HepG2 (cell line): ENCODE data around the gene PRDM7. TPM values are rescaled to one million over a fixed set of nuclear protein-coding genes. Genes with fewer than 3 reads are reported as not detected.

Experiments
- AHDC1 ChIP-seq: sonication (generic); formaldehyde crosslinking; IDR thresholded peaks from 2 replicates; pipeline ENCODE4 v1.5.1; 2020; ENCODE audit warnings: mild to moderate bottlenecking, missing genetic modification reagents, borderline replicate concordance
- ATAD3A ChIP-seq: sonication (generic); formaldehyde crosslinking; IDR thresholded peaks from 2 replicates; pipeline ENCODE4 v1.4.0; 2020; ENCODE audit warnings: missing genetic modification reagents
- ETV5 ChIP-seq: IDR thresholded peaks from 2 replicates; pipeline ENCODE4 v1.6.1; 2018; ENCODE audit warnings: missing biosample characterization, missing genetic modification reagents, inconsistent platforms, borderline replicate concordance
- FOXM1 ChIP-seq: sonication (generic); formaldehyde crosslinking; IDR thresholded peaks from 2 replicates; pipeline ENCODE4 v1.5.0; 2020; ENCODE audit warnings: missing genetic modification reagents
- FOXO4 ChIP-seq: sonication (generic); formaldehyde crosslinking; conservative IDR thresholded peaks from 2 replicates; pipeline ENCODE4 v1.8.1; 2023; ENCODE audit warnings: missing genetic modification reagents
- GZF1 ChIP-seq: sonication (generic); formaldehyde crosslinking; IDR thresholded peaks from 2 replicates; pipeline ENCODE4 v1.5.1; 2020; ENCODE audit warnings: mild to moderate bottlenecking, missing genetic modification reagents
- KAT8 ChIP-seq: IDR thresholded peaks from 2 replicates; pipeline ENCODE4 v1.6.1; 2016; ENCODE audit warnings: missing genetic modification reagents, missing compliant biosample characterization
- KLF9 ChIP-seq: IDR thresholded peaks from 2 replicates; pipeline ENCODE4 v1.6.1; 2016; ENCODE audit warnings: low read depth
- PITX1 ChIP-seq: sonication (generic); formaldehyde crosslinking; IDR thresholded peaks from 2 replicates; pipeline ENCODE4 v1.5.1; 2020; ENCODE audit warnings: mild to moderate bottlenecking, missing genetic modification reagents
- SIN3A ChIP-seq: IDR thresholded peaks from 2 replicates; pipeline ENCODE4 v1.6.1; 2011; ENCODE audit warnings: low read depth, mild to moderate bottlenecking, control low read depth, low read length, borderline replicate concordance
- SMAD1 ChIP-seq: sonication (generic); formaldehyde crosslinking; IDR thresholded peaks from 2 replicates; pipeline ENCODE4 v1.4.0; 2020; ENCODE audit warnings: missing genetic modification reagents, low read depth, mild to moderate bottlenecking, borderline replicate concordance
- SNAPC2 ChIP-seq: sonication (generic); formaldehyde crosslinking; IDR thresholded peaks from 2 replicates; pipeline ENCODE4 v1.8.1; 2022; ENCODE audit warnings: mild to moderate bottlenecking, missing genetic modification reagents
- SOX6 ChIP-seq, 2 experiments: fragments of 450-650 bp in 1 of 2; sonication (generic) in 1 of 2; formaldehyde crosslinking in 1 of 2; IDR thresholded peaks; 2 replicates each; pipeline versions ENCODE4 v1.4.0 to v1.6.1; 2017 to 2020; ENCODE audit warnings: antibody characterized with exemption in 1 of 2, mild to moderate bottlenecking in 1 of 2, missing genetic modification reagents in 1 of 2
- ZFP36L1 ChIP-seq: sonication (generic); formaldehyde crosslinking; IDR thresholded peaks from 2 replicates; pipeline ENCODE4 v1.8.0; 2022; ENCODE audit warnings: mild to moderate bottlenecking, missing genetic modification reagents, moderate library complexity
- ZFP37 ChIP-seq: sonication (generic); formaldehyde crosslinking; IDR thresholded peaks from 2 replicates; pipeline ENCODE4 v1.4.0; 2020; ENCODE audit warnings: missing genetic modification reagents, borderline replicate concordance
- ZNF101 ChIP-seq: sonication (generic); formaldehyde crosslinking; IDR thresholded peaks from 2 replicates; pipeline ENCODE4 v1.4.0; 2020; ENCODE audit warnings: mild to moderate bottlenecking, low read depth, missing genetic modification reagents, borderline replicate concordance
- ZNF496 ChIP-seq: sonication (generic); formaldehyde crosslinking; IDR thresholded peaks from 2 replicates; pipeline ENCODE4 v1.8.1; 2023; ENCODE audit warnings: mild to moderate bottlenecking, moderate library complexity, missing genetic modification reagents; ENCODE audit not compliant: insufficient replicate concordance
- ZNF574 ChIP-seq: sonication (generic); formaldehyde crosslinking; IDR thresholded peaks from 2 replicates; pipeline ENCODE4 v1.4.0; 2020; ENCODE audit warnings: missing genetic modification reagents
- ZNF598 ChIP-seq: sonication (generic); formaldehyde crosslinking; IDR thresholded peaks from 2 replicates; pipeline ENCODE4 v1.5.1; 2020; ENCODE audit warnings: mild to moderate bottlenecking, missing genetic modification reagents, borderline replicate concordance
- ZNF619 ChIP-seq: sonication (generic); formaldehyde crosslinking; IDR thresholded peaks from 2 replicates; pipeline ENCODE4 v1.4.0; 2020; ENCODE audit warnings: mild to moderate bottlenecking, missing genetic modification reagents
- ZNF792 ChIP-seq: IDR thresholded peaks from 2 replicates; pipeline ENCODE4 v1.6.1; 2016
- polyA plus RNA-seq, 8 experiments: library from polyadenylated mRNA; depleted of rRNA in 3 of 8; stranded (reverse) in 7 of 8; unstranded in 1 of 8; fragments of >200 nt; fragmentation: Illumina TruSeq in 4 of 8; extraction: Trizol in 4 of 8; gene quantifications; 2 replicates each; pipeline versions ENCODE4 v1.2.1 to v1.2.3, GENCODE V29; 2011 to 2016; ENCODE audit warnings: low read depth in 4 of 8, missing spikeins in 1 of 8, mixed read lengths in 1 of 8; ENCODE audit not compliant: insufficient read depth in 1 of 8
- total RNA-seq, 5 experiments: library from RNA; depleted of rRNA; stranded (reverse); fragments of >200 nt; fragmentation: Illumina TruSeq; extraction: Trizol; gene quantifications; 2 replicates each; pipeline ENCODE4 v1.2.3, GENCODE V29; 2016; ENCODE audit warnings: low read depth in 1 of 5

The PRDM7 gene
- total and polyA plus RNA-seq, 2 of the 13 experiments (the other 11 are each of a cell fraction or from before 2014, with no cell fraction given), result not detected

GRCh38 chr16:90020838-90021382 is 56.2 kb downstream of the PRDM7 start (continued):
- TF ChIP-seq ZFP36L1 (CRISPR knock-in tag) (peak; percentile 13; the same call in 1 of the 2 replicates), ZNF619 (CRISPR knock-in tag) (peak; percentile 73; the same call in 1 of the 2 replicates), GZF1 (CRISPR knock-in tag) (0 out of 2 replicates have a peak, but pooled peaks have one; percentile 47), KAT8 (peak; percentile 63), ZNF101 (CRISPR knock-in tag) (no peak), ZNF598 (CRISPR knock-in tag) (no peak), ZFP37 (CRISPR knock-in tag) (0 out of 2 replicates have a peak, but pooled peaks have one; percentile 54), ZNF792 (0 out of 2 replicates have a peak, but pooled peaks have one; percentile 33), SNAPC2 (CRISPR knock-in tag) (no peak), SOX6 (IDR thresholded peaks at IDR 0.05) (no peak), SOX6 (CRISPR knock-in tag; IDR thresholded peaks at IDR 0.05) (peak; percentile 44), FOXO4 (CRISPR knock-in tag) (no peak), SIN3A (no peak), FOXM1 (CRISPR knock-in tag) (no peak), AHDC1 (CRISPR knock-in tag) (peak; percentile 46; the same call in 1 of the 2 replicates), ETV5 (CRISPR knock-in tag) (peak; percentile 95), ZNF574 (CRISPR knock-in tag) (peak; percentile 97), PITX1 (peak; percentile 56; the same call in 1 of the 2 replicates), SMAD1 (0 out of 2 replicates have a peak, but pooled peaks have one; percentile 48), ATAD3A (CRISPR knock-in tag) (no peak), ZNF496 (CRISPR knock-in tag) (no peak), KLF9 (CRISPR knock-in tag) (0 out of 2 replicates have a peak, but pooled peaks have one; percentile 16)
